Astrocyte (in vitro differentiated cells and primary cell): Measurements from ENCODE around the gene PTBP2. TPM values are rescaled to one million over a fixed set of nuclear protein-coding genes. Genes with fewer than 3 reads are reported as not detected.
"Not testable (repeated sequence)": the region's sequence is repeated elsewhere in the genome, so short reads cannot be mapped to it uniquely, and the experiment has no call there.

Source experiments
- DNase-seq: peaks from one replicate; pipeline ENCODE4 v3.0.0-alpha.2; 2010; ENCODE audit warnings: low read depth
- FAIRE-seq: peaks from 2 replicates; lab custom pipeline; 2011; peaks lifted over from hg19 to GRCh38; lab: Jason Lieb, UNC
- H2AFZ ChIP-seq: 2 replicates; pipeline ENCODE4 v1.6.0; 2012; ENCODE audit warnings: low read depth, low read length, inconsistent platforms
- H3K27ac ChIP-seq: 2 replicates; pipeline ENCODE4 v1.5.1; 2011; ENCODE audit warnings: low read depth, low read length, inconsistent platforms
- H3K27me3 ChIP-seq: 2 replicates; pipeline ENCODE4 v1.6.0; 2011; ENCODE audit warnings: low read length, inconsistent platforms; ENCODE audit not compliant: insufficient read depth
- H3K36me3 ChIP-seq: 2 replicates; pipeline ENCODE4 v1.5.1; 2011; ENCODE audit warnings: low read length, inconsistent platforms; ENCODE audit not compliant: insufficient read depth
- H3K4me1 ChIP-seq: 2 replicates; pipeline ENCODE4 v1.5.1; 2011; ENCODE audit warnings: low read length, inconsistent platforms; ENCODE audit not compliant: insufficient read depth
- H3K4me2 ChIP-seq: 2 replicates; pipeline ENCODE4 v1.6.0; 2012; ENCODE audit warnings: low read length, inconsistent platforms
- H3K4me3 ChIP-seq: 2 replicates; pipeline ENCODE4 v1.5.1; 2011; ENCODE audit warnings: low read depth, mild to moderate bottlenecking, low read length, inconsistent platforms; ENCODE audit not compliant: insufficient read depth
- H3K79me2 ChIP-seq: 2 replicates; pipeline ENCODE4 v1.6.0; 2012; ENCODE audit warnings: mild to moderate bottlenecking, low read length, inconsistent platforms; ENCODE audit not compliant: insufficient read depth
- H3K9ac ChIP-seq: 2 replicates; pipeline ENCODE4 v1.6.0; 2012; ENCODE audit warnings: mild to moderate bottlenecking, low read length, inconsistent platforms
- H3K9me3 ChIP-seq: 2 replicates; pipeline ENCODE4 v1.5.1; 2012; ENCODE audit warnings: low read depth, mild to moderate bottlenecking, low read length, inconsistent platforms; ENCODE audit not compliant: insufficient read depth
- H4K20me1 ChIP-seq: 2 replicates; pipeline ENCODE4 v1.6.0; 2012; ENCODE audit warnings: low read length, inconsistent platforms; ENCODE audit not compliant: insufficient read depth
- H3K27ac Mint-ChIP-seq: one replicate; pipeline ENCODE4 v1.8.0; 2021; ENCODE audit warnings: mild to moderate bottlenecking, mixed read lengths; ENCODE audit not compliant: unreplicated experiment
- H3K27me3 Mint-ChIP-seq: one replicate; pipeline ENCODE4 v1.8.0; 2021; ENCODE audit warnings: low read depth, mixed read lengths; ENCODE audit not compliant: unreplicated experiment
- H3K36me3 Mint-ChIP-seq: one replicate; pipeline ENCODE4 v1.8.0; 2021; ENCODE audit warnings: low read depth, mixed read lengths; ENCODE audit not compliant: unreplicated experiment
- H3K4me1 Mint-ChIP-seq: one replicate; pipeline ENCODE4 v1.8.0; 2021; ENCODE audit warnings: low read depth, mixed read lengths; ENCODE audit not compliant: unreplicated experiment
- H3K4me3 Mint-ChIP-seq: one replicate; pipeline ENCODE4 v1.8.0; 2021; ENCODE audit warnings: mild to moderate bottlenecking, moderate library complexity, mixed read lengths; ENCODE audit not compliant: unreplicated experiment
- H3K9me3 Mint-ChIP-seq: one replicate; pipeline ENCODE4 v1.8.0; 2021; ENCODE audit warnings: mild to moderate bottlenecking, mixed read lengths; ENCODE audit not compliant: unreplicated experiment
- CTCF ChIP-seq: IDR thresholded peaks from 2 replicates; pipeline ENCODE4 v1.5.1; 2011; ENCODE audit warnings: low read depth, mild to moderate bottlenecking, inconsistent platforms, low read length, moderate library complexity; ENCODE audit not compliant: insufficient read depth
- EZH2 ChIP-seq: IDR thresholded peaks from 2 replicates; pipeline ENCODE4 v1.6.1; 2012; ENCODE audit warnings: mild to moderate bottlenecking, low read length, inconsistent platforms; ENCODE audit not compliant: insufficient read depth
- total RNA-seq: library from RNA; stranded (reverse); gene quantifications from 2 replicates; pipeline ENCODE4 v1.2.1, GENCODE V29; 2021

PTBP2 gene
- total RNA-seq, 1 donor from 2014 or later, result 20.7 TPM

GRCh38 chr1:96749618-96750017 lies 28.0 kb downstream of the PTBP2 start:
- no peak overlapping the region for H3K27ac ChIP-seq
- no peak for TF ChIP-seq EZH2
- H3K79me2 ChIP-seq, result peaks cover 97% of the 10 kb centered on the region
- H3K4me1 ChIP-seq, result no peaks in the 10 kb centered on the region
- DNase-seq (no peak), FAIRE-seq (no peak)
- no peak overlapping the region for H3K9ac ChIP-seq
- H4K20me1 ChIP-seq, result peaks cover 47% of the 10 kb centered on the region
- no peak overlapping the region for H3K27ac Mint-ChIP-seq
- no peaks in the 10 kb centered on the region for H3K27me3 ChIP-seq
- no peak overlapping the region for H3K4me3 Mint-ChIP-seq
- no peak overlapping the region for H2AFZ ChIP-seq
- peaks cover 5% of the 10 kb centered on the region for H3K4me1 Mint-ChIP-seq
- no peaks in the 10 kb centered on the region for H3K9me3 Mint-ChIP-seq
- peaks cover 13% of the 10 kb centered on the region for H3K36me3 Mint-ChIP-seq
- H3K4me2 ChIP-seq, result no peak overlapping the region
- no peaks in the 10 kb centered on the region for H3K27me3 Mint-ChIP-seq
- peaks cover 22% of the 10 kb centered on the region for H3K36me3 ChIP-seq
- H3K4me3 ChIP-seq, result no peak overlapping the region
- H3K9me3 ChIP-seq, result no peaks in the 10 kb centered on the region

GRCh38 chr1:96752394-96752793 lies 30.8 kb downstream of the PTBP2 start:
- Mint-ChIP-seq H3K27me3 (no peaks in the 10 kb centered on the region), H3K27ac (no peak overlapping the region), H3K4me3 (no peak overlapping the region), H3K9me3 (no peaks in the 10 kb centered on the region), H3K4me1 (peaks cover 1% of the 10 kb centered on the region), H3K36me3 (peaks cover 23% of the 10 kb centered on the region)
- no peak overlapping the region for H3K4me3 ChIP-seq
- TF ChIP-seq CTCF (no peak), EZH2 (no peak)
- no peaks in the 10 kb centered on the region for H3K9me3 ChIP-seq
- H2AFZ ChIP-seq, result no peak overlapping the region
- H3K27ac ChIP-seq, result no peak overlapping the region
- peaks cover 41% of the 10 kb centered on the region for H3K36me3 ChIP-seq
- DNase-seq (no peak), FAIRE-seq (peak; percentile 66)
- peaks cover 81% of the 10 kb centered on the region for H3K79me2 ChIP-seq
- H3K9ac ChIP-seq, result no peak overlapping the region
- H4K20me1 ChIP-seq, result peaks cover 38% of the 10 kb centered on the region
- no peak overlapping the region for H3K4me2 ChIP-seq
- H3K4me1 ChIP-seq, result no peaks in the 10 kb centered on the region
- H3K27me3 ChIP-seq, result no peaks in the 10 kb centered on the region

- Mint-ChIP-seq H3K4me1 (no peaks in the 10 kb centered on the region), H3K36me3 (peaks cover 35% of the 10 kb centered on the region), H3K4me3 (no peak overlapping the region), H3K27ac (no peak overlapping the region), H3K27me3 (no peaks in the 10 kb centered on the region), H3K9me3 (peaks cover 6% of the 10 kb centered on the region)
- FAIRE-seq, result no peak
- Histone ChIP-seq H3K79me2 (peaks cover 62% of the 10 kb centered on the region), H3K27me3 (no peaks in the 10 kb centered on the region), H2AFZ (no peak overlapping the region), H4K20me1 (peaks cover 17% of the 10 kb centered on the region), H3K4me1 (no peaks in the 10 kb centered on the region), H3K4me2 (no peak overlapping the region), H3K9me3 (no peaks in the 10 kb centered on the region), H3K36me3 (peaks cover 38% of the 10 kb centered on the region), H3K9ac (no peak overlapping the region), H3K27ac (no peak overlapping the region), H3K4me3 (no peak overlapping the region)
- no peak for DNase-seq
- TF ChIP-seq EZH2 (no peak), CTCF (no peak)
These were observed 35.2 kb downstream of the PTBP2 start for GRCh38 chr1:96756789-96757188.

- not testable (repeated sequence) for H3K9ac ChIP-seq, H3K4me1 ChIP-seq, H3K9me3 ChIP-seq, H2AFZ ChIP-seq, DNase-seq, H3K27ac Mint-ChIP-seq, H3K27me3 Mint-ChIP-seq, H3K4me3 Mint-ChIP-seq, FAIRE-seq, H3K4me1 Mint-ChIP-seq, H3K9me3 Mint-ChIP-seq, H3K36me3 ChIP-seq, H3K27me3 ChIP-seq, H3K4me3 ChIP-seq, H3K27ac ChIP-seq, H3K4me2 ChIP-seq
- H3K79me2 ChIP-seq, result peaks cover 66% of the 10 kb centered on the region
- peaks cover 19% of the 10 kb centered on the region for H3K36me3 Mint-ChIP-seq
- peaks cover 16% of the 10 kb centered on the region for H4K20me1 ChIP-seq
These were observed 41.0 kb downstream of the PTBP2 start for GRCh38 chr1:96762586-96762985.
